ENCODE measurements around the gene RPL7A.
A peak's percentile ranks its signal among the peaks of the same experiment; 100 is the strongest.
"Not testable (repeated sequence)": the region's sequence is repeated elsewhere in the genome, so short reads cannot be mapped to it uniquely, and the experiment has no call there.

Gene RPL7A

DNA sequence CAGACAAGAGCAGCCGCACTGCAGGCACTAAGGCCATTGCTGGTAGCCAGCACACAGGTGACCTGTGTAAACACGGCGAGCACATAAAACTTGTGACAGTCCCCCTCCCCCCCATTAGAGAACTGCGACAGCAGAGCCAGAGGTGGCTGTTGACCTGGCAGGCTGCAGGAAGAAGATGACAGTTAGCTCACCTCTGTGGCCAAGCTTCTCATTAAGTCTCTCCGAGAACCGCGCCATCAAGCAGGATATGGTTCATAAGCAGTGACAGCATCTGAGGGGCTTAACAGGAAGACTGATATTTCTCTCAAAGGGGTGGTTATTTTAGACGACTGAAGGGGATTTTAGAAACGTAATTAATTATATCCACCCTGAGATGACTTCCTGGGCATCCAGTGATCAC lies 22.7 kb downstream of the RPL7A start:
- DNase-seq = no peak

GRCh38 chr9:133371261-133371711 lies 23.3 kb downstream of the RPL7A start:
- DNase-seq = no peak

DNA sequence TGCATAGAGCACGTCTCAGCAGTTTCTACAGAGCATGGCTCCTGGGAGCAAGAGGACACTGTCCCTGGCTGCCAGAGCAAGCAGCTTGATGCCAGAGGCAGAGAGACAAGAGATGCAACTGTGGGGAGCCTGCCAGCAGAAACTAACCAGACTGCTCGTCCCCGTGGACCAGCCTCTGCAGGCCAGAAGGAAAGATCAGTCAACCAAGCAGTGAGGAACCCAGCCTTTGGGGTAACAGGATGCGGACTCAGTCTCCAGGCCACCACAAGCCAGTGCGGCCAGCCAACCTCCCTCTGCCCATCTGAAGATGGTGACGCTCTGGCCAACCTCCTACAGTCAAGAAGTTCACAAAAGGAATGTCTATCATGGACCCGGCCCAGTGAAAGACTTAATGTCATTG lies 24.1 kb downstream of the RPL7A start:
- no peak for DNase-seq

GRCh38 chr9:133374612-133375115 lies 26.6 kb downstream of the RPL7A start:
- no peak for DNase-seq

DNA sequence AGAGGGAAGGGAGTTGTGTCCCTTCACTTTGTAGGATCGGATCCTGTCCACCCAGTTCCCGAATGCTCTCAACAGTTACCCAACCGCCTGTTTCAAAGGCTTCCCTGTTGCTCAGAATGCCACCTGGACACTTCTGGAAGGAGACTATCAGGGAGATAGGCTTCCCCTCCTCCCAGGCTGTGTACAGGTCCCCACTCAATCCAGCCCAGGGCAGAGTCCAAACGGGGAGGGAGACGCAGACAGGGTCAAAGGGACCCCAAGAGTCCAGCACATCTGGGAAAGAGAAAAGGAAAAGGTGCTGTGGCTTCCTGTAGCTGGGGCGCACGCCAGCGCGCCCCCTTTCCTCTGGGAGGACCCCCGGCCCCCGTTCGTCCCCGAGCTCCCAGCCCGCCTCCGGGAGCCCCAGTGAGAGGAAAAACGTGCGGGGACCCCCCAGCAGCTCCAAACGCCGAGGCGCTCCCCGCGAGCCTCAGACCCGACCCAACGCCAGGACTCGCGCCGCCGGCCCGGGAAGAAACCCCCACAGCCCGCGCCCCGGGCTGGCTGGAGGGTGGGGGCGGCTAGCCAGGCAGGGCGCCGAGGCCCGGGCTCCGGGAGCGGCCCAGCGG lies 27.2 kb downstream of the RPL7A start:
- DNase-seq = no peak

GRCh38 chr9:133375724-133376654 lies 28.0 kb downstream of the RPL7A start, which contains the start of the genes STKLD1 and SURF4:
STKLD1 (plus strand) TSS chr9:133376366; CDS start chr9:133376474, 108 bp downstream.
SURF4 (minus strand) TSS chr9:133376060; CDS start chr9:133375969, 91 bp downstream.
- DNase-seq = peak; percentile 84

- DNase-seq = not testable (repeated sequence)
These were observed 29.3 kb downstream of the RPL7A start for GRCh38 chr9:133377280-133377679.

GRCh38 chr9:133377721-133378216 lies 29.8 kb downstream of the RPL7A start:
- no peak for DNase-seq

DNA sequence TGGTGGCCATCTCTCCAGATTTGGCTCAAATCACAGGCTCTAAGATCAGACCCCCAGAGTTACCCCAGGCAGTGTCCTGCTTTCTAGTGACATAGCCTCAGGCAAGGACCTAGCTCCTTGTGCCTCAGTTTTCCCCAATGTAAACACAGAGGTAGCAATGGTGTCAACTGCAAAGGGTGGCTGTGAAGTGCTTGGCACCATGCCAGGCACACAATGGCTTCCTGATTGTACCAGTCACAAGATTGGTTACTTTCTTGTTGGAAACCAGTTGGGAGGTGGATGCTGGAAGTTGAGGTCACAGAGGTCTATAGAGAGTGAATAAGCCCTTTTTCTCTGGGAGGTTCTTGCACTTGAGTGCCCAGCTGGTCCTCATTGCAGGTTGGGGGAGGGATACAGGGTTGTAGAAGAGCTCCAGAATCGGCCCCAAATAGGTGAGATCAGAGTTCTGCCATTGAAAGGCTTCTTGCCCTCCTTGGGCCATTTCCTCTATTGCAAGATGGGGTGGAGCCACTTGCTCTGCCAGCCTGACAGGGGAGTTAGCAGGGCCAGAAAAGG lies 30.5 kb downstream of the RPL7A start:
- DNase-seq = no peak

GRCh38 chr9:133379153-133380086 lies 31.4 kb downstream of the RPL7A start:
- no peak for DNase-seq

GRCh38 chr9:133380734-133381133 lies 32.7 kb downstream of the RPL7A start:
- no peak for DNase-seq

- no peak for DNase-seq
These were observed 34.6 kb downstream of the RPL7A start for GRCh38 chr9:133382507-133383141.

DNA sequence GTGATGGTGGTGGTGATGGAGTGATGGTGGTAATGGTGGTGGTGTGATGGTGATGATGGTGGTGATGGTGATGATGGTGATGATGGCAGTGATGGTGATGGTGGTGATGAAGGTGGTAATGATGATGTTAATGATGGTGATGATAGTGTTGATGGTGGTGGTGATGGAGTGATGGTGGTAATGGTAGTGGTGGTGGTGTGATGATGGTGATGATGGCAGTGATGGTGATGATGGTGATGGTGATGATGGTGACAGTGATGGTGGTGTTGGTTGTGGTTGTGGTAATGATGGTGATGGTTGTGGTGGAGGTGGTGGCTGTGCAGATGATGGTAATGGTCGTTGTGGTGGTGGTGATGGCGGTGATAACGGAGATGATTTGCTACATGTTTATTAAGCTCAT lies 35.4 kb downstream of the RPL7A start:
- DNase-seq = no peak

- no peak for DNase-seq
These were observed 36.8 kb downstream of the RPL7A start for GRCh38 chr9:133384736-133385321.

GRCh38 chr9:133385452-133385851 lies 37.4 kb downstream of the RPL7A start:
- DNase-seq = no peak

- no peak for DNase-seq
These were observed 38.3 kb downstream of the RPL7A start for GRCh38 chr9:133386338-133386737.

DNA sequence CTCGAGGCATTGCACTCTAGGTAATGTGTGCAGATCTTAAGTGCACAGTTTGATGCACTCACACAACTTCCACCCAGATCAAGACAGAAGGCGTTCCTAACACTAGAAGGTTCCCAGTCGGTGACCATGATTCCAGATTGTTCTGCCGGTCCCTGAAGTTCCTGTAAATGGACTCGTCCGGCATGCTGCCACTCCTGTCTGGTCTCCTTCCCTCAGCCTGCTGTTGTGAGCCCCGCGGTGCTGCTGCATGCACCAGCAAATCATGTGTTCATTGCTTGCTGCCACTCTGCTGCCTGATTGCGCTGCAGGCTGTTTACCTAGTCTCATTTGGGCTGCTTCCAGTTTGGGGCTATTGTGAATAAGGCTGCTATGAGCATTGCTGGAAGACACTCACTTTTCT lies 39.7 kb downstream of the RPL7A start:
- no peak for DNase-seq

DNA sequence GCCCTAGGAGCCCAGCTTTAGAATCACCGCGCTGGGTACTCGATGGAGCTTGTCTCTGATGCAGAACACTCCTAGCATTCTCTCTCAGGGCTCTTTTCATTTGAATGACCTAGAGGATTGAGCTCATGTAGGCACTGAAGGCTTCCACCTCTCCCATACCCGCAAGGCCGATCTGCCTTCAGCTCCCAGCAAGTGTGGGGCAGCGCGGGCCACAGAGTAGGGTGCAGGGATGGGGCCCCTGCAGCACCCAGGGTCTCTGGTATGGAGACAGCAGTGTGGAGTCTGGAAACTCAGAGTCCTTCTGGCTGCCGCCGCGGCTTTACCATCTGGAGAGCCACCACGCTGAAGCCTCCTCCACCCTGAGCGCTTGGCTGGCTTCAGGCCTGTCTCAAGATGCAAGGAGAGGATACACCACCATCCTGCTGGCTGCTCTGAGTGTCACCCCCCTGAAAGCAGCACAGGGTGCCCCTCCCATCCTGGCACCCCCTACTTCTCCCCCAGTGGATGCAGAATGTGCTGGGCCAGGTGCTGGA lies 41.1 kb downstream of the RPL7A start:
- DNase-seq = no peak

DNA sequence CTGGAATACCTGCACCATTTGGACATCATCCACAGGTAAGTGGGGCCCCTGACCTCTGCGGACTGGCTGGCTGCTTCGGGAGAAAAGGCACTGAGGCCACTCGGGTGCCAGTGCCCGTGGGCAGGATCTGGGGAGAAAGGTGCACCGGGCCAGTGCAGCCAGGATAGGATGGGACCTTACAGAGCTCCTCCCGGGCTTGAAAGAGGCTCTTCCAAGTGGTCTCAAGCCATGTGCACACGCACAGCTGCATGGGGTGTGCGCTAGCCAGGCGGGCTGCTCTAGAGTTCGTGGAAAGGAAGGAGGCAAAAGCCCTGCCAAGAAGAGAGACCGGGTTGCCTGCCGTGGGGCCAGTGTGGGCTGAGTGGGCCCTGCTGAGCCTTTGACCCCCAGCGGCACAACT lies 41.5 kb downstream of the RPL7A start:
- no peak for DNase-seq

- DNase-seq = no peak
These were observed 42.7 kb downstream of the RPL7A start for GRCh38 chr9:133390713-133391112.

DNA sequence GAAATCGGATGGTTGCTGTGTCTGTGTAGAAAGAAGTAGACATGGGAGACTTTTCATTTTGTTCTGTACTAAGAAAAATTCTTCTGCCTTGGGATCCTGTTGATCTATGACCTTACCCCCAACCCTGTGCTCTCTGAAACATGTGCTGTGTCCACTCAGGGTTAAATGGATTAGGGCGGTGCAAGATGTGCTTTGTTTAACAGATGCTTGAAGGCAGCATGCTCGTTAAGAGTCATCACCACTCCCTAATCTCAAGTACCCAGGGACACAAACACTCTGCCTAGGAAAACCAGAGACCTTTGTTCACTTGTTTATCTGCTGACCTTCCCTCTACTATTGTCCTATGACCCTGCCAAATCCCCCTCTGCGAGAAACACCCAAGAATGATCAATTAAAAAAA lies 43.4 kb downstream of the RPL7A start:
- not testable (repeated sequence) for DNase-seq
